IMR-90 (cell line): ENCODE measurements around the gene NTF3. TPM values are rescaled to one million over a fixed set of nuclear protein-coding genes. Genes with fewer than 3 reads are reported as not detected.
A peak's percentile ranks its signal among the peaks of the same experiment; 100 is the strongest.

Experiments used
- ATAC-seq: fragments of 200-7000 bp; cut with Tn5 transposase; 2 replicates; pipeline ENCODE4 v1.9.1; 2020; ENCODE audit warnings: low read depth, mild to moderate bottlenecking, moderate library complexity
- BruUV-seq: library from RNA; stranded (reverse); fragments of 400-500 nt; replicated peaks from 2 replicates; lab custom pipeline; 2021; lab: Mats Ljungman, UMichigan
- CTCF ChIA-PET: fragments of 300-600 bp; formaldehyde crosslinking; extraction: SDS; loops from one replicate; lab custom pipeline; 2021; ENCODE audit warnings: antibody characterized with exemption; lab: Yijun Ruan, JAX
- POLR2A ChIA-PET: fragments of 300-600 bp; sonication (Branson Sonifier 250); formaldehyde crosslinking; loops from one replicate; lab custom pipeline; 2022; ENCODE audit warnings: antibody characterized with exemption; ENCODE audit not compliant: unreplicated experiment; lab: Charles Lee
- DNase-seq: peaks from one replicate; pipeline ENCODE4 v3.0.0; 2013
- H2AFZ ChIP-seq: replicated peaks from 2 replicates; pipeline ENCODE3; 2013; ENCODE audit warnings: low read length, mild to moderate bottlenecking; ENCODE audit not compliant: poor library complexity
- H2AK5ac ChIP-seq: 2 replicates; pipeline ENCODE4 v1.6.1; 2013; ENCODE audit warnings: low read depth, low read length, inconsistent platforms
- H2AK9ac ChIP-seq: replicated peaks from 2 replicates; pipeline ENCODE3; 2013; ENCODE audit warnings: mild to moderate bottlenecking, low read depth, low read length, moderate library complexity; ENCODE audit not compliant: poor library complexity
- H2BK120ac ChIP-seq: 2 replicates; pipeline ENCODE4 v1.6.1; 2013; ENCODE audit warnings: low read depth, low read length, inconsistent platforms
- H2BK15ac ChIP-seq: 3 replicates; pipeline ENCODE4 v1.6.1; 2013; ENCODE audit warnings: low read depth, low read length, inconsistent platforms
- H2BK20ac ChIP-seq: 2 replicates; pipeline ENCODE4 v1.6.1; 2013; ENCODE audit warnings: low read depth, mild to moderate bottlenecking, inconsistent platforms, low read length, moderate library complexity
- H2BK5ac ChIP-seq: 2 replicates; pipeline ENCODE4 v1.6.1; 2013; ENCODE audit warnings: mild to moderate bottlenecking, low read depth, low read length, inconsistent platforms; ENCODE audit not compliant: poor library complexity, severe bottlenecking
- H3K14ac ChIP-seq: replicated peaks from 2 replicates; pipeline ENCODE4 v1.6.1; 2013; ENCODE audit warnings: low read depth, low read length, inconsistent platforms
- H3K18ac ChIP-seq: 2 replicates; pipeline ENCODE4 v1.6.1; 2013; ENCODE audit warnings: low read depth, low read length, control low read depth
- H3K23ac ChIP-seq: 2 replicates; pipeline ENCODE4 v1.6.1; 2013; ENCODE audit warnings: low read depth, low read length, inconsistent platforms
- H3K27ac ChIP-seq: 2 replicates; pipeline ENCODE4 v1.5.1; 2013; ENCODE audit warnings: mild to moderate bottlenecking, control low read depth, low read length; ENCODE audit not compliant: insufficient read depth
- H3K27me3 ChIP-seq: 2 replicates; pipeline ENCODE4 v1.6.1; 2013; ENCODE audit warnings: low read length; ENCODE audit not compliant: control insufficient read depth, insufficient read depth
- H3K36me3 ChIP-seq: 2 replicates; pipeline ENCODE4 v1.6.1; 2013; ENCODE audit warnings: low read length, mixed read lengths; ENCODE audit not compliant: control insufficient read depth, insufficient read depth
- H3K4ac ChIP-seq: 2 replicates; pipeline ENCODE4 v1.6.1; 2013; ENCODE audit warnings: low read depth, low read length, inconsistent platforms
- H3K4me1 ChIP-seq: 2 replicates; pipeline ENCODE4 v1.6.1; 2013; ENCODE audit warnings: low read length, mixed read lengths; ENCODE audit not compliant: control insufficient read depth, insufficient read depth
- H3K4me2 ChIP-seq: 2 replicates; pipeline ENCODE4 v1.6.1; 2013; ENCODE audit warnings: low read depth, mild to moderate bottlenecking, control low read depth, low read length, moderate library complexity
- H3K4me3 ChIP-seq: 2 replicates; pipeline ENCODE4 v1.5.1; 2013; ENCODE audit warnings: low read depth, mild to moderate bottlenecking, control low read depth, low read length, moderate library complexity; ENCODE audit not compliant: insufficient read depth
- H3K56ac ChIP-seq: 2 replicates; pipeline ENCODE4 v1.6.1; 2013; ENCODE audit warnings: low read length, inconsistent platforms; ENCODE audit not compliant: insufficient read depth; ENCODE audit errors: extremely low read depth
- H3K79me1 ChIP-seq, 2 experiments: 2 replicates each; pipeline ENCODE4 v1.6.1; 2013; ENCODE audit warnings: low read length in 2 of 2, inconsistent platforms in 1 of 2, low read depth in 1 of 2
- H3K9ac ChIP-seq: 2 replicates; pipeline ENCODE4 v1.6.1; 2013; ENCODE audit warnings: low read depth, low read length, control low read depth
- H3K9me1 ChIP-seq: 2 replicates; pipeline ENCODE4 v1.6.1; 2013; ENCODE audit warnings: low read length, inconsistent platforms; ENCODE audit not compliant: insufficient read depth
- H3K9me3 ChIP-seq: 2 replicates; pipeline ENCODE4 v1.6.1; 2013; ENCODE audit warnings: low read length; ENCODE audit not compliant: control insufficient read depth, insufficient read depth
- H4K20me1 ChIP-seq: 2 replicates; pipeline ENCODE4 v1.6.1; 2013; ENCODE audit warnings: low read length, inconsistent platforms; ENCODE audit not compliant: insufficient read depth
- H4K5ac ChIP-seq: 2 replicates; pipeline ENCODE4 v1.6.1; 2013; ENCODE audit warnings: mild to moderate bottlenecking, low read depth, low read length, control low read depth
- H4K8ac ChIP-seq, 2 experiments: 2 replicates each; pipeline ENCODE4 v1.6.1; 2013; ENCODE audit warnings: low read depth in 2 of 2, low read length in 2 of 2, control low read depth in 1 of 2, inconsistent platforms in 1 of 2
- H4K91ac ChIP-seq: 2 replicates; pipeline ENCODE4 v1.6.1; 2013; ENCODE audit warnings: low read depth, low read length, inconsistent platforms; ENCODE audit not compliant: insufficient read depth
- CEBPB ChIP-seq: IDR thresholded peaks from 2 replicates; pipeline ENCODE4 v1.6.1; 2012; ENCODE audit warnings: low read depth, low read length, improper control_type of control experiment
- CHD1 ChIP-seq: IDR thresholded peaks from 2 replicates; pipeline ENCODE4 v1.6.1; 2012; ENCODE audit warnings: low read depth, low read length, improper control_type of control experiment
- MAZ ChIP-seq: IDR thresholded peaks from 2 replicates; pipeline ENCODE4 v1.6.1; 2012; ENCODE audit warnings: low read depth, mild to moderate bottlenecking, low read length, improper control_type of control experiment, moderate library complexity, borderline replicate concordance
- MXI1 ChIP-seq: IDR thresholded peaks from 2 replicates; pipeline ENCODE4 v1.6.1; 2012; ENCODE audit warnings: low read depth, mild to moderate bottlenecking, low read length, moderate library complexity, borderline replicate concordance
- RAD21 ChIP-seq: IDR thresholded peaks from 2 replicates; pipeline ENCODE4 v1.6.1; 2012; ENCODE audit warnings: low read length, improper control_type of control experiment
- RFX5 ChIP-seq: IDR thresholded peaks from 2 replicates; pipeline ENCODE4 v1.8.0; 2012; ENCODE audit warnings: low read depth, mild to moderate bottlenecking, low read length, moderate library complexity
- WGBS, 2 experiments: methylation state at CpG; one replicate each; pipeline versions ENCODE4 v1.1.5 to v1.1.7; 2013; ENCODE audit warnings: missing lambda C conversion rate in 2 of 2; ENCODE audit not compliant: insufficient read length in 1 of 2; ENCODE audit errors: extremely low coverage in 2 of 2; 5-methylcytosine and 5-hydroxymethylcytosine counted together
- dilution Hi-C: fragments of 300-500 bp; cut with HindIII; formaldehyde crosslinking; loops from one replicate; pipeline ENCODE4 v1.14.3; 2018; ENCODE audit warnings: low sequenced_read_pairs; ENCODE audit not compliant: unreplicated experiment
- in situ Hi-C: fragments of 300-500 bp; cut with MboI; formaldehyde crosslinking; loops from 3 replicates; pipeline ENCODE4 v1.14.3; 2019; ENCODE audit warnings: low sequenced_read_pairs, inconsistent platforms, mixed read lengths
- intact Hi-C: fragments of 100-400 bp; cut with micrococcal nuclease; formaldehyde crosslinking; loops from 2 replicates; pipeline ENCODE4 v1.10.0; 2022
- polyA plus RNA-seq, 3 experiments: library from polyadenylated mRNA; depleted of rRNA; stranded (reverse); fragments of >200 nt; gene quantifications; 2 replicates each; pipeline ENCODE4 v1.2.3, GENCODE V29; 2012; ENCODE audit warnings: low replicate concordance in 1 of 3
- total RNA-seq: library from RNA; depleted of rRNA; stranded (reverse); fragments of >200 nt; gene quantifications from 2 replicates; pipeline ENCODE4 v1.2.3, GENCODE V29; 2012
- TF ChIP-seq, protein P1 (sequence below): fragments of 150-350 bp; IDR thresholded peaks from 2 replicates; pipeline ENCODE4 v1.6.1; 2016; ENCODE audit warnings: low read depth, mild to moderate bottlenecking, low read length, moderate library complexity, borderline replicate concordance

NTF3 gene
- total and polyA plus RNA-seq, 2 of the 4 experiments (the other 2 are of a cell fraction), result 12.2 to 32.4 TPM

DNA sequence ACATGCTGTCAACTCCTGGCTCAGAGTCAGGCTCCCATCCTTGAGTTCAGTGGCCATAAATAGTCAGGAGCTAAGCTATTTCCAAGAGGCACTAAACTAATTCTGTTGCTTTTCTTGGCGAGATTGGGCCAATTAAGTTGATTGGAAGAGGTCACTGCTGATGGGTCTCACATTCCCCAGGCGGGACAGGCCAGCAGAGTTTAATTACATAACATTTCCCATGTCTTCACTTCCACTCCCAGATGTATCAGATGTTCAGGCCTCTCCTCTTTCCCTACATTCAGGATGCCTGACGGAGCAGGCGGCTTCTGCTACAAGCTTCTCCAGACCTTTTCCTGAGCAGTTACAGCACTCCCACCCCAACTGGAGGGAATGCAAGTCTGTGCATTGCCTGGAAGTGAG is 5.3 kb downstream of the NTF3 start:
- Histone ChIP-seq H2BK20ac (no peak overlapping the region), H3K27ac (no peak overlapping the region), H2BK15ac (no peak overlapping the region), H4K8ac (no peak overlapping the region), H3K4me2 (no peak overlapping the region), H2AK5ac (no peak overlapping the region), H3K9me3 (no peaks in the 10 kb centered on the region), H3K36me3 (0 out of 2 replicates have a peak, but pooled peaks cover 2% of the 10 kb centered on the region), H3K79me1 (peaks cover 31 to 84% of the 10 kb centered on the region in 2 experiments), H3K56ac (no peak overlapping the region), H3K27me3 (no peaks in the 10 kb centered on the region), H3K14ac (0 out of 2 replicates have a peak overlapping the region, but pooled peaks have one; percentile 18), H3K9me1 (peaks cover 29% of the 10 kb centered on the region), H3K23ac (no peak overlapping the region; the same call in 1 of the 2 replicates), H2AK9ac (no peak overlapping the region), H2BK5ac (no peak overlapping the region), H4K91ac (no peak overlapping the region), H4K5ac (no peak overlapping the region), H2BK120ac (no peak overlapping the region), H3K4me1 (peaks cover 35% of the 10 kb centered on the region), H3K4me3 (no peak overlapping the region), H4K20me1 (peaks cover 87% of the 10 kb centered on the region), H2AFZ (no peak overlapping the region), H3K18ac (no peak overlapping the region), H3K9ac (no peak overlapping the region), H3K4ac (no peak overlapping the region)
- ATAC-seq (no peak), DNase-seq (no peak)
- CTCF ChIA-PET, result no interaction called here
- POLR2A ChIA-PET, result no interaction called here
- in situ Hi-C loops (loop anchor here (5.0 to 10.0 kb wide), 2 partner anchors 345 to 608 kb away; no protein-coding TSS in a partner anchor), dilution Hi-C loops (no loop called here), intact Hi-C loops (no loop called here)
- WGBS, 2 experiments, result no CpG with 5 or more reads among the region's 4 CpGs
- TF ChIP-seq RFX5 (no peak), MXI1 (no peak), MAZ (no peak), CEBPB (no peak), CHD1 (no peak), RAD21 (no peak)
- TF ChIP-seq, protein P1, sequence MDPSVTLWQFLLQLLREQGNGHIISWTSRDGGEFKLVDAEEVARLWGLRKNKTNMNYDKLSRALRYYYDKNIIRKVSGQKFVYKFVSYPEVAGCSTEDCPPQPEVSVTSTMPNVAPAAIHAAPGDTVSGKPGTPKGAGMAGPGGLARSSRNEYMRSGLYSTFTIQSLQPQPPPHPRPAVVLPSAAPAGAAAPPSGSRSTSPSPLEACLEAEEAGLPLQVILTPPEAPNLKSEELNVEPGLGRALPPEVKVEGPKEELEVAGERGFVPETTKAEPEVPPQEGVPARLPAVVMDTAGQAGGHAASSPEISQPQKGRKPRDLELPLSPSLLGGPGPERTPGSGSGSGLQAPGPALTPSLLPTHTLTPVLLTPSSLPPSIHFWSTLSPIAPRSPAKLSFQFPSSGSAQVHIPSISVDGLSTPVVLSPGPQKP, result no peak
- no TSS peak for BruUV-seq
